Measurements from ENCODE around the gene ALDH4A1.
"Not testable (repeated sequence)": the region's sequence is repeated elsewhere in the genome, so short reads cannot be mapped to it uniquely, and the experiment has no call there.

The ALDH4A1 gene

GRCh38 chr1:18875107-18875795, 27.1 kb downstream of the ALDH4A1 start:
- peak; percentile 64 for DNase-seq

DNA sequence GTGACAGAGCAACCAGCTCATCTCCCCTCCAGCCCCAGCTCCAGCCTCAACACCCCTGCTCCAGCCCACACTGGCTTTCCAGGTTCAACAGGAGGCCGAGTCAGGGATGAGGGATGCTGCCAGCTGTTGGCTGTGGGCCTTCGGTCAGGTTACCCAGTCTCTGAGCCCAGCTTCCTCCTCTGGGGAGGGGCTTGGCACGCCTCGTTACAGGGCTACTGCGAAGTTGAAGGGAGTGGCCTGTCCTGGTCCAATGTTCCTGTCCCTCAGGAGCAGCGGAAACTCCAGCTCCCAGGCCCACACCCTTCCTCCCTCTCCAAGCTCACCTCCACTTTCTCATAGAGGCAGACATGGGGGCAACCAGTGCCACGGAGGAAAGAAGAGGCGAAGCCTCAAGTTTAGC, 27.8 kb downstream of the ALDH4A1 start:
- no peak for DNase-seq

DNA sequence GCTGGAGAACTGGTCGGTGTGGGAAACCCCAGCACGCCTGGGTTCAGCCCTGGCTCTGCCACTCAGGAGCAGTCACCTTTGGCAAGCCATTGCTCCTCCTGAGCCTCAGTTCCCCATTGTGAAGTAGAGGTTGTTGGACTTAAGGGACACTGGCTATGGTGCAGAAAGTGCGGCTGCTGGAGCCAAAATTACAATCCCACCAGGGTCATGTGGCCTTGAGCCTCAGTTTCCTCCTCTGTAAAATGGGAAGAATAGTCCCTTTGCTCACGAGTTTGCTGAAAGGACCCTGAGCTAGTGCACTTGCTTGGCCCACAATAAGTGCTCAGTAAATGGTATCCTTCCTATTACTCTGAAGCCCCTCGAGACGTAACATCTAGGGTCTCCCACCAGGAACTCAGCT, 28.3 kb downstream of the ALDH4A1 start:
- DNase-seq: no peak

DNA sequence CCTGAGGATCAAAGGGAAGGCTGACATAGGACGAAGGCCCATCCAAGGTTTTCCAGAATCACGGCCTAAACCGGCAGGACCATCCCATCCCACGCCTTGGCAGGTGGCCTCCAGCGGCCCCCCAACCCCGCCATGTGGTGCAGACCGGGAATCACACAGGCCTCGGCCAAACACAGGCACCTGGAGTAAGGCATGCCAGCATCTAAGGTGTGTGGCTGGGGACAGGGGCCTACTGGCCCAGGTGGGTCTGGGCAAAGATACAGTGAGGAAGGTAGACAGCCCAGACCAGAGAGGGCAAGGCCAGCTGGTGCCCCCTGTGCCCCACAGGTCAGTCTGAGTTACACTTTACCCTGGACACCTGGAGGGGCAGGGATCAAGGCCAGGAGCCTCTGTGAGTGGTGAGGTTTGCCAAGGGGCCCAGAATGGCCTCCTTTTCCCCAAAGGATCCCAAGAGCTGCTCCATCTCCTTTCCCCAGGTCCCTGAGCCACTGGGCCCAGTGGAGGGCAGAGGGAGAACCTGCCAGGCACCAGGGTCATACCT, 30.2 kb downstream of the ALDH4A1 start:
- no peak for DNase-seq

GRCh38 chr1:18871401-18872070, 30.8 kb downstream of the ALDH4A1 start:
- DNase-seq: no peak

DNA sequence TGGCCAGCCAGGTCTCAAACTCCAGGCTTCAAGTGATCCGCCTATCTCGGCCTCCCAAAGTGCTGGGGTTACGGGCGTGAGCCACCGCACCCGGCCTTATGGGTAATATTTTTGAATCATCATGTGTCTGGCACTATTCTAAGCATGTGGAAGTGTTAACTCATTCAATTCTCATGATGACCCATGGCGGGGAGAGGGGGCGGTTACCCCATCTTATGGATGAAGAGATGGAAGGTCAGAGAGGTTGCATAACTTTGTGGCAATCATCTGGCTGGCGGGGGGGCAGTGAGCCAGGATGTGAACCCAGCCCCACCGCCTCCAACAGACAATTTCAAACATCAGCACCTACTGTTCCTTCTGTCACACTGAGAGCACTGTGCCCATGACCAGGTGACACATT, 31.4 kb downstream of the ALDH4A1 start:
- DNase-seq: no peak

DNA sequence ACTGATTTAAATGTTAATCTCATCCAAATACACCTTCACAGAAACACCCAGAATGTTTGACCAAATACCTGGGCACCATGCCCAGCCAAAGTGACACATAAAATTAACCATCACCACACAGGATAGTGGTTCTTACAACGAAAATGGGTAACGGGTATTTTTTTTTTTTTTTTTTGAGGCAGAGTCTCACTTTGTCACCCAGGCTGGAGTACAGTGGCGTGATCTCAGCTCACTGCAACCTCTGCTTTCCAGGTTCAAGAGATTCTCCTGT, 31.8 kb downstream of the ALDH4A1 start:
- not testable (repeated sequence) for DNase-seq

DNA sequence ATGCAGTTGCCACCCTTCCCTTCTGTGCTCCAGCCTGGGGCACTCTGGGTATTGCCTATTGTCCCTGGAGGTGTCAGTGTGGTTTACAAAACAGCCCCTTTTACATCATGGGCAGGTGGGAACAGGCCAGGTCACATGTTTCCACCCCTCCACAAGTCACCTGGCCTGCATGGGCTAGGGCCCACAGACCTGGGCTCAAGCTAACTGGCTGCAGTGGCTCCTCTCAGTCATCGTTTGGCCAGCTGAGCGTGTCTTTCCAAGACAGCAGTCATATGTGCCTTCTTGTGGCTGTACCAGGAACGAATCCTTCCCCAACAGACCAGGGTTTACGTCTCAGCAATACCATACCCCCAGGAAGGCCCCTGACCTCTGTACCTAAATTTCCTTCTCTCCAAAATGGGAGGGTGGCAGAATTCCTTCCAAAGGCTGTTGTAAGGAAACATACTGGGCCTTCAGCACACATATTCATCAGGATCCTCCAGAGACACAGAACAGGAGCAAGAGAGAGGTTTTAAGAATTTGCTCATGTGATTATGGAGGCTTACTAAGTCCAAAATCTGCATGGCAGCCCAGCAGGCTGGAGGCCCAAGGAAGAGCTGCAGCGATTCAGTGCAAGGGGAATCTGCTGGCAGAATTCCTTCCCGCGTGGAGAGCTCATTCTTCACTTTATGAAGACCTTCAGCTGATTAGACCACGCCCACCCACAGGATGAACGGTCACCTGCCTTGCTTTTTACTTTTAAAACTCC, 32.3 kb downstream of the ALDH4A1 start:
- DNase-seq: no peak

GRCh38 chr1:18868801-18869424, 33.4 kb downstream of the ALDH4A1 start:
- no peak for DNase-seq

- no peak for DNase-seq
Measured at GRCh38 chr1:18868354-18868753, 34.0 kb downstream of the ALDH4A1 start.

DNA sequence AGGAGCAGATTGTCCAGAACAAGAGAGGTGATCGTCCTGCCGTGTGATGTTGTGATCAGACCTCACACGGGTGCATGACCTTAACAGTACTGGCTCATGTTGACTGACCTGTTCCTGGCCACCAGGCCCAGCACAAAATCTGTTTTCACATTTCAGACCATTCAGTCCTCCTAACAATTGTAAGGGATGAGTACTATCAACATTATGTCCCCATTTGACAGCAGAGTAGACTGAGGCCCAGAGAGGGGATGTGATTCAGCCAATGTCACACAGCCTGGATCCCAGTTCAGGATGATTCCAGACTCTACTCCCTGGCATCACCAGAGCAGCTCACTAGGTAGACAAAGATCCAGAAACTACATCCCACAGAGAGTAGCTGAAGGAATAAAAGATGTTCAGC, 35.5 kb downstream of the ALDH4A1 start:
- DNase-seq: no peak

- DNase-seq: no peak
Measured at GRCh38 chr1:18866314-18866713, 36.0 kb downstream of the ALDH4A1 start.

DNA sequence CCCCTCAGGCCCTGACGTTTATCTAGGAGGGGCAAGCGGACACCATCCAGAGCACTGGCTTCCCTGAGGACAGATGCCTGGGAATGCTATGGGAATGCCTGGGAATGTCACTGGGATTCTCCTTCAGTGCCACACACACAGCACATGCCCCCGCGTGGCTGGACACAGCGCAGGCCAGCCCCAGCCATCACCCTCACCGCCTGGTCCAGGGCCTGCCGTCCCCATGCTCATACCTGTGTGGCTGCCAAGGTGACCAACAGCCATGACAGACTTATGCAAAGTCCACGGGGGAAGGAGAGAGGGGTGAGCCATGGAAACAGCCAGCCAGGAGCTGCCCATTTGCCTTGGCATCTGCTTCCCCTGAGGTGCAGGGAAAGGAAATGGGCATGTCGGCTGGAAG, 37.2 kb downstream of the ALDH4A1 start:
- DNase-seq: no peak

GRCh38 chr1:18861590-18861989, 40.8 kb downstream of the ALDH4A1 start:
- no peak for DNase-seq

- no peak for DNase-seq
Measured at GRCh38 chr1:18861082-18861481, 41.3 kb downstream of the ALDH4A1 start.

- DNase-seq: no peak
Measured at GRCh38 chr1:18859560-18859959, 42.8 kb downstream of the ALDH4A1 start, which contains the start of gene TAS1R2. TSS of gene TAS1R2 (minus strand) at chr1:18859660. CDS start at chr1:18859660, 0 bp downstream.

DNA sequence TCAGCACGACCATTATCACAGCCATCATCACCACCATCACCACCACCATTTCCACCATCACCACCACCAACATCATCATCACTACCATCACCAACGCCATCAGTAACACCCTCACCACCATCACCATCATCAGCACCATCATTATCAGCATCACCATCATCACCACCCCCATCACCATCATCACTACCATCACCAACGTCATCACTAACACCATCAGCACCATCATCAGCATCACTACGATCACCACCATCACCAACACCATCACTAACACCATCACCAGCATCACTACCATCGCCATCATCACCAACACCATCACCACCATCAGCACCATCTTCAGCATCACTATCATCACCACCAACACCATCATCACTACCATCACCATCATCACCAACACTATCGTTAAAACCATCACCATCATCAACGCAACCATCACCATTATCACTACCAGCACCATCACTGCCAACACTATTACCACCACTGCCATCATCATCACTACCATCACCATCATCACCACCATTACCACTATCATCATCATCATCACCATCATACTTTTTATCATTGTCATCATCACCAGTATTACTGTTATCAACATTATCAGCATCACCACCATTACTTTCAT, 44.2 kb downstream of the ALDH4A1 start:
- no peak for DNase-seq

DNA sequence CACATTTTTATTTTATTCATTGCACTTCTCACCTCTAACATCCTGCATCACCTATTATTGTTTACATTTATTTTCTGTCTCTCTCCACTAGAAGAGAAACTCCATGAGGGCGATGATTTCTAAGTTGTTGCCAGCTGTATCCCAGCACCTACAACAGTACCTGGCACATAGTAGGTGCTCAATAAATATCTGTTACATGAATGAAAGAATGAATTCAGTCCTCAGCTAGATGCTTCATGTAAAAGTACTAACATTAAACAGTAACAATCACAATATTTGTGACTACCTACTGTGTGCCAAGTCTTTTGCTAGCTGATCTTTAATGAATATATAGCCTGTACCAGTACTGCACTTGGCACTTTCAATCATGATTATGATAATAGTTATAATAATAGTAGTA, 45.9 kb downstream of the ALDH4A1 start:
- no peak for DNase-seq

DNA sequence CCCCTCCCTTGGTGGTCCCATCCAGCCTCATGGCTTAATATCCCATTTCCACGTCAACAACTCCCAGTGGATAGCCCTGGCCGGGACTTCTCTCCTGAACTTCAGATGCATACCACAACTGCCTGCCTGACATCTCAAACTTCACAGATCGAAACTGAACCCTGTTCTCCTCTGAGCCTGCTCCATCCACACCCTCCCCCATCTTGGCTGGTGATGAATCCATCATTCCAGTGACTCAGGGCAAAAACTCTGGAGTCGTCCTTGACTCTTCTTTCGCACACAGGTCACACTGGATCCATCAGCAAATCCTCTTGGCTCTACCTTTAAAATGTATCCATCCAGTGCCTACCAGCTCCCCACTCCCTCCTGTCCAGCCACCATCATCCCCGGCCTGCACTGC, 46.8 kb downstream of the ALDH4A1 start:
- DNase-seq: no peak

GRCh38 chr1:18854331-18855025, 47.9 kb downstream of the ALDH4A1 start:
- no peak for DNase-seq

DNA sequence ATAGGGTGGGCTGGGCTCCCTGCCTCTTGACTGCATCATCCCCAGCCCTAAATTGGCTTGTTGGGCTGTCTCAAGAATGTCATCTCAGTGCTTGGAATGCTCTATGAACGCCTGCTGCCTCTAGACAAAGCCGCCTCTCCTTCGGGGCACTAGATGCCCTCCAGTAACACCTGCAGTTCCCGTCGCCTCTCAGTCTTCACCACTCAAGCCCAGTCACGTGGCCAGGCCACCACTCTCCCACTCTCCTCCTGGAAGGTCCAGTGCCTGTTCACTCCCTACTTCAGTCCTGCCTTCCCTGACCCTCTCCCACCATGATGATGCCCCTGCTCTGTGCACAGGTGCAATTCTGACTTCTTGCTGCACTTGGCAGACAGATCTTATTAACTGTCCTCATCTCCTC, 49.9 kb downstream of the ALDH4A1 start:
- no peak for DNase-seq

- DNase-seq: no peak
Measured at GRCh38 chr1:18849261-18849711, 53.1 kb downstream of the ALDH4A1 start.

Data from stimulated activated CD4-positive, alpha-beta T cell treated with anti-CD3 and anti-CD28 coated beads, Interleukin-12 subunit alpha, Interleukin-12 subunit beta, amount 100 ng/mL, for 4 hours (primary cell).